OCI-M2 (cell line): ENCODE data around the gene CCDC50.

Experiments used
- DNase-seq: peaks from one replicate; lab custom pipeline; 2025; ENCODE audit not compliant: unreplicated experiment; lab: John Stamatoyannopoulos, UW

Gene CCDC50

GRCh38 chr3:191415566-191415965 lies 86.4 kb downstream of the CCDC50 start:
- DNase-seq, result no peak

- DNase-seq, result no peak
These were observed 88.2 kb downstream of the CCDC50 start for GRCh38 chr3:191417457-191417729.

- DNase-seq, result no peak
These were observed 91.6 kb downstream of the CCDC50 start for GRCh38 chr3:191420771-191421170.

- no peak for DNase-seq
These were observed 95.7 kb downstream of the CCDC50 start for GRCh38 chr3:191424881-191425280.

GRCh38 chr3:191425322-191425734 lies 96.1 kb downstream of the CCDC50 start:
- DNase-seq, result no peak

- no peak for DNase-seq
These were observed 97.1 kb downstream of the CCDC50 start for GRCh38 chr3:191426311-191426710.

- no peak for DNase-seq
These were observed 99.0 kb downstream of the CCDC50 start for GRCh38 chr3:191428177-191428576.

- no peak for DNase-seq
These were observed 100.9 kb downstream of the CCDC50 start for GRCh38 chr3:191430103-191430502.

GRCh38 chr3:191431160-191431822 lies 102.1 kb downstream of the CCDC50 start:
- DNase-seq, result no peak

- DNase-seq, result no peak
These were observed 103.0 kb downstream of the CCDC50 start for GRCh38 chr3:191432162-191432561.

- no peak for DNase-seq
These were observed 104.8 kb downstream of the CCDC50 start for GRCh38 chr3:191434024-191434423.

GRCh38 chr3:191435981-191436380 lies 106.8 kb downstream of the CCDC50 start:
- no peak for DNase-seq

- no peak for DNase-seq
These were observed 109.1 kb downstream of the CCDC50 start for GRCh38 chr3:191438150-191438814.

GRCh38 chr3:191440532-191440931 lies 111.3 kb downstream of the CCDC50 start:
- DNase-seq, result no peak

GRCh38 chr3:191441687-191442086 lies 112.5 kb downstream of the CCDC50 start:
- DNase-seq, result no peak

GRCh38 chr3:191444569-191444968 lies 115.4 kb downstream of the CCDC50 start:
- DNase-seq, result no peak
